GM19395 (cell line): Measurements from ENCODE around the gene ULK2.
"Not testable (repeated sequence)": the region's sequence is repeated elsewhere in the genome, so short reads cannot be mapped to it uniquely, and the experiment has no call there.

Experiments used
- ATAC-seq: cut with Tn5 transposase; IDR thresholded peaks from one replicate; pipeline ENCODE4 v1.9.1; 2021; ENCODE audit warnings: mild to moderate bottlenecking, moderate library complexity; ENCODE audit not compliant: unreplicated experiment

Gene ULK2

GRCh38 chr17:19867329-19868078 is at the start of gene ULK2:
Gene ULK2 (minus strand): TSS chr17:19867936. CDS start chr17:19867417, 519 bp downstream.
- ATAC-seq: peak; percentile 57

GRCh38 chr17:19915245-19915978 is 47.7 kb upstream of the ULK2 start:
- ATAC-seq: no peak

- no peak for ATAC-seq
These were observed 43.3 kb upstream of the ULK2 start for GRCh38 chr17:19911033-19911432.

- no peak for ATAC-seq
These were observed 41.4 kb upstream of the ULK2 start for GRCh38 chr17:19909139-19909538.

- no peak for ATAC-seq
These were observed 37.8 kb upstream of the ULK2 start for GRCh38 chr17:19905502-19905901.

- ATAC-seq: no peak
These were observed 37.2 kb upstream of the ULK2 start for GRCh38 chr17:19904924-19905323.

- no peak for ATAC-seq
These were observed 36.7 kb upstream of the ULK2 start for GRCh38 chr17:19904412-19904811.

- ATAC-seq: no peak
These were observed 33.1 kb upstream of the ULK2 start for GRCh38 chr17:19900809-19901208.

- no peak for ATAC-seq
These were observed 30.2 kb upstream of the ULK2 start for GRCh38 chr17:19897903-19898302.

- ATAC-seq: no peak
These were observed 29.5 kb upstream of the ULK2 start for GRCh38 chr17:19897090-19897837.

- no peak for ATAC-seq
These were observed 28.9 kb upstream of the ULK2 start for GRCh38 chr17:19896679-19897078.

GRCh38 chr17:19890554-19890953 is 22.8 kb upstream of the ULK2 start:
- not testable (repeated sequence) for ATAC-seq

GRCh38 chr17:19890001-19890400 is 22.3 kb upstream of the ULK2 start:
- not testable (repeated sequence) for ATAC-seq

- ATAC-seq: no peak
These were observed 18.4 kb upstream of the ULK2 start for GRCh38 chr17:19886116-19886515.

- no peak for ATAC-seq
These were observed 15.9 kb upstream of the ULK2 start for GRCh38 chr17:19883537-19884215.

- no peak for ATAC-seq
These were observed 12.7 kb upstream of the ULK2 start for GRCh38 chr17:19880393-19880792.

GRCh38 chr17:19877364-19877945 is 9.7 kb upstream of the ULK2 start:
- no peak for ATAC-seq

- ATAC-seq: no peak
These were observed 8.9 kb upstream of the ULK2 start for GRCh38 chr17:19876529-19877161.

GRCh38 chr17:19874256-19874655 is 6.5 kb upstream of the ULK2 start:
- no peak for ATAC-seq

- no peak for ATAC-seq
These were observed 5.6 kb upstream of the ULK2 start for GRCh38 chr17:19873346-19873745.
